Activated CD4-positive, alpha-beta memory T cell treated with anti-CD3 and anti-CD28 coated beads for 36 hours (primary cell): ENCODE data around the gene RBM39. TPM values are rescaled to one million over a fixed set of nuclear protein-coding genes. Genes with fewer than 3 reads are reported as not detected.
"Not testable (repeated sequence)": the region's sequence is repeated elsewhere in the genome, so short reads cannot be mapped to it uniquely, and the experiment has no call there.

ENCODE experiments used
- CTCF ChIA-PET: fragments of 350-600 bp; sonication (Branson Sonifier 250); formaldehyde crosslinking; loops from one replicate; lab custom pipeline; 2021; ENCODE audit warnings: antibody characterized with exemption, inconsistent platforms; lab: Charles Lee
- POLR2A ChIA-PET: fragments of 350-600 bp; sonication (Branson Sonifier 250); formaldehyde crosslinking; loops from one replicate; lab custom pipeline; 2021; ENCODE audit warnings: antibody characterized with exemption; lab: Charles Lee
- DNase-seq: peaks from one replicate; pipeline ENCODE4 v3.0.0-alpha.2; 2020
- H3K27ac Mint-ChIP-seq: one replicate; pipeline ENCODE4 v1.8.0; 2021; ENCODE audit warnings: mixed read lengths
- H3K27me3 Mint-ChIP-seq: one replicate; pipeline ENCODE4 v1.8.0; 2021; ENCODE audit warnings: mixed read lengths
- H3K36me3 Mint-ChIP-seq: one replicate; pipeline ENCODE4 v1.8.0; 2021; ENCODE audit warnings: mixed read lengths
- H3K4me1 Mint-ChIP-seq: one replicate; pipeline ENCODE4 v1.8.0; 2021; ENCODE audit warnings: low read depth, mixed read lengths
- H3K4me3 Mint-ChIP-seq: one replicate; pipeline ENCODE4 v1.8.0; 2021; ENCODE audit warnings: mild to moderate bottlenecking, mixed read lengths
- H3K9me3 Mint-ChIP-seq: one replicate; pipeline ENCODE4 v1.8.0; 2021; ENCODE audit warnings: mixed read lengths
- intact Hi-C: fragments of 100-400 bp; cut with micrococcal nuclease; formaldehyde crosslinking; loops from one replicate; pipeline ENCODE4 v1.15.1; 2023
- total RNA-seq, 2 experiments: library from RNA; stranded (reverse); gene quantifications; one replicate each; pipeline ENCODE4 v1.2.3, GENCODE V29; 2021

RBM39 gene
- total RNA-seq, 2 experiments from 2014 or later = 243 to 259 TPM

DNA sequence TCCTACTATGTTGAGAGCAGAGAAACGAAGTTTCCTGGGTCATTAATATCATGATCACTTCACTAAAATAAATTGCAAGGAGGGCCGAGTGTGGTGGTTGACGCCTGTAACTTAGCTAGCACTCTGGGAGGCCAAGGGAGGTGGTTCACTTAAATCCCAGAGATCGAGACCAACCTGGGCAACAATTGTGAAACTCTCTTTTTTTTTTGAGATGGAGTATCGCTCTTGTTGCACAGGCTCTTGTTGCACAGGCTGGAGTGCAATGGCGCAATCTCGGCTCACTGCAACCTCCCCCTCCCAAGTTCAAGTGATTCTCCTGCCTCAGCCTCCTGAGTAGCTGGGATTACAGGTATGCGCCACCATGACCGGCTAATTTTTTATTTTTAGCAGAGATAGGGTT is 28.9 kb downstream of the RBM39 start:
- Mint-ChIP-seq H3K36me3 (peaks cover 61% of the 10 kb centered on the region), H3K4me1 (peaks cover 62% of the 10 kb centered on the region), H3K27ac (peak overlapping the region; percentile 55)
- H3K9me3 Mint-ChIP-seq, H3K4me3 Mint-ChIP-seq, CTCF ChIA-PET, H3K27me3 Mint-ChIP-seq, intact Hi-C loops, DNase-seq: not testable (repeated sequence)
- POLR2A ChIA-PET = interaction anchor here (0.6 to 4.8 kb wide), 3 partner anchors 11 to 1148 kb away, joined by 3 to 27 read pairs (median 3); no protein-coding TSS in a partner anchor

DNA sequence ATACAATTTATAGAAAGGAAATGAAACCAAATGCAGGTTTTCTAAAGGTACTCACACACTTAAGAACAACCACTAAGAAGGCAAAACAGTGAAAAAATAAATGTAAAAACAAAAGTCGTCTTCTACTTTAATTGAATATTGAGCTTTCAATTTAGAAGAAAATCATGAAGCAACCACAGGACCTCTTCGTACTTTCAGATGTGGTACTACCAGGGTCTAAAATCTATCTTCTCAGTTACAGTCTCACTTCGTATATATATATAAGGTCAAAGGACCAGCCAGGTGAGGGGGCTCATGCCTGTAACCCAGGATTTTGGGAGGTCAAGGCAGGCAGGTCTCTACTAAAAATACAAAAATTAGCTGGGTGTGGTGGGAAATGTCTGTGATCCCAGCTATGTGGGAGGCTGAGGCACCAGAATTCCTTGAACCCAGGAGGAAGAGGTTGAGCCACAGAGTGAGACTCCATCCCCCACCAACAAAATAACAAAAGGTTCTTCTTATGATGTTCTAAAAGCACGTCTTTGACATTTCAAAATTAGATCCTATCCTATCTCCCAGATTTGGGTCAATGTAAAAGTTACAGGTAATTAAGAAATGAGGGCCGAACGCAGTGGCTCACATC is 30.4 kb downstream of the RBM39 start:
- Mint-ChIP-seq H3K4me3 (peak overlapping the region; percentile 28), H3K4me1 (peaks cover 56% of the 10 kb centered on the region), H3K27ac (peak overlapping the region; percentile 83), H3K9me3 (no peaks in the 10 kb centered on the region), H3K27me3 (no peaks in the 10 kb centered on the region), H3K36me3 (peaks cover 56% of the 10 kb centered on the region)
- intact Hi-C loops = loop anchor here (2.0 kb wide), 2 partner anchors 31 to 51 kb away; partner anchors contain the start of gene RBM39
- CTCF ChIA-PET = interaction anchor here (0.8 to 1.6 kb wide), 5 partner anchors 8 to 31 kb away, joined by 3 to 7 read pairs (median 5); partner anchors contain the start of genes NFS1, RBM39 and ROMO1
- no peak for DNase-seq
- POLR2A ChIA-PET = interaction anchor here (1.0 to 4.8 kb wide), 8 partner anchors 8 to 242 kb away, joined by 3 to 27 read pairs (median 7); partner anchors contain the start of genes PHF20, RBM39 and SCAND1

- no peak overlapping the region for H3K4me3 Mint-ChIP-seq
- no peak for DNase-seq
- no peaks in the 10 kb centered on the region for H3K9me3 Mint-ChIP-seq
- ChIA-PET POLR2A (interaction anchor here (0.8 to 4.8 kb wide), 8 partner anchors 9 to 61 kb away, joined by 3 to 27 read pairs (median 7); partner anchors contain the start of genes PHF20 and RBM39), CTCF (interaction anchor here (0.8 to 1.6 kb wide), 5 partner anchors 9 to 31 kb away, joined by 3 to 7 read pairs (median 5); partner anchors contain the start of genes NFS1, RBM39 and ROMO1)
- intact Hi-C loops = loop anchor here (2.0 kb wide), 2 partner anchors 32 to 50 kb away; partner anchors contain the start of gene RBM39
- H3K27me3 Mint-ChIP-seq = no peaks in the 10 kb centered on the region
- peaks cover 56% of the 10 kb centered on the region for H3K4me1 Mint-ChIP-seq
- peak overlapping the region; percentile 83 for H3K27ac Mint-ChIP-seq
- H3K36me3 Mint-ChIP-seq = peaks cover 54% of the 10 kb centered on the region
These were observed 31.0 kb downstream of the RBM39 start for GRCh38 chr20:35710884-35711587.

- no peaks in the 10 kb centered on the region for H3K9me3 Mint-ChIP-seq
- CTCF ChIA-PET = interaction anchor here (0.9 to 1.5 kb wide), 2 partner anchors 32 to 46 kb away, joined by 3 to 7 read pairs; partner anchors contain the start of genes CPNE1, RBM12 and RBM39
- no peak for DNase-seq
- H3K27me3 Mint-ChIP-seq = no peaks in the 10 kb centered on the region
- H3K4me3 Mint-ChIP-seq = no peak overlapping the region
- intact Hi-C loops = loop anchor here (2.0 kb wide), 2 partner anchors 33 to 49 kb away; partner anchors contain the start of gene RBM39
- peaks cover 56% of the 10 kb centered on the region for H3K36me3 Mint-ChIP-seq
- peak overlapping the region; percentile 23 for H3K27ac Mint-ChIP-seq
- POLR2A ChIA-PET = interaction anchor here (0.8 kb wide), 1 partner anchor 29 kb away, joined by 3 read pairs; no protein-coding TSS in a partner anchor
- peaks cover 50% of the 10 kb centered on the region for H3K4me1 Mint-ChIP-seq
These were observed 32.0 kb downstream of the RBM39 start for GRCh38 chr20:35710039-35710438.

- intact Hi-C loops = no loop called here
- no peaks in the 10 kb centered on the region for H3K9me3 Mint-ChIP-seq
- peaks cover 53% of the 10 kb centered on the region for H3K4me1 Mint-ChIP-seq
- CTCF ChIA-PET = interaction anchor here (0.9 kb wide), 1 partner anchor 45 kb away, joined by 3 read pairs; the partner anchor contains the start of genes CPNE1 and RBM12
- H3K27ac Mint-ChIP-seq = peak overlapping the region; percentile 61
- no peak overlapping the region for H3K4me3 Mint-ChIP-seq
- POLR2A ChIA-PET = interaction anchor here (0.7 kb wide), 1 partner anchor 33 kb away, joined by 3 read pairs; no protein-coding TSS in a partner anchor
- H3K27me3 Mint-ChIP-seq = no peaks in the 10 kb centered on the region
- DNase-seq = no peak
- H3K36me3 Mint-ChIP-seq = peaks cover 61% of the 10 kb centered on the region
These were observed 32.8 kb downstream of the RBM39 start for GRCh38 chr20:35709259-35709658.

- Mint-ChIP-seq H3K36me3 (peaks cover 65% of the 10 kb centered on the region), H3K4me3 (no peak overlapping the region), H3K27me3 (no peaks in the 10 kb centered on the region), H3K4me1 (peaks cover 49% of the 10 kb centered on the region), H3K27ac (no peak overlapping the region), H3K9me3 (no peaks in the 10 kb centered on the region)
- ChIA-PET POLR2A (no interaction called here), CTCF (no interaction called here)
- DNase-seq = no peak
- intact Hi-C loops = no loop called here
These were observed 33.6 kb downstream of the RBM39 start for GRCh38 chr20:35708502-35708901.

GRCh38 chr20:35706591-35707529 is 35.2 kb downstream of the RBM39 start:
- CTCF ChIA-PET, H3K9me3 Mint-ChIP-seq, H3K27ac Mint-ChIP-seq, DNase-seq, H3K27me3 Mint-ChIP-seq, intact Hi-C loops, H3K4me3 Mint-ChIP-seq, POLR2A ChIA-PET: not testable (repeated sequence)
- Mint-ChIP-seq H3K4me1 (peaks cover 44% of the 10 kb centered on the region), H3K36me3 (peaks cover 69% of the 10 kb centered on the region)

GRCh38 chr20:35705894-35706293 is 36.2 kb downstream of the RBM39 start:
- CTCF ChIA-PET = interaction anchor here (1.7 kb wide), 1 partner anchor 25 kb away, joined by 6 read pairs; no protein-coding TSS in a partner anchor
- DNase-seq, POLR2A ChIA-PET, H3K27me3 Mint-ChIP-seq, H3K27ac Mint-ChIP-seq, H3K9me3 Mint-ChIP-seq, H3K4me3 Mint-ChIP-seq, intact Hi-C loops: not testable (repeated sequence)
- H3K36me3 Mint-ChIP-seq = peaks cover 64% of the 10 kb centered on the region
- peaks cover 40% of the 10 kb centered on the region for H3K4me1 Mint-ChIP-seq

DNA sequence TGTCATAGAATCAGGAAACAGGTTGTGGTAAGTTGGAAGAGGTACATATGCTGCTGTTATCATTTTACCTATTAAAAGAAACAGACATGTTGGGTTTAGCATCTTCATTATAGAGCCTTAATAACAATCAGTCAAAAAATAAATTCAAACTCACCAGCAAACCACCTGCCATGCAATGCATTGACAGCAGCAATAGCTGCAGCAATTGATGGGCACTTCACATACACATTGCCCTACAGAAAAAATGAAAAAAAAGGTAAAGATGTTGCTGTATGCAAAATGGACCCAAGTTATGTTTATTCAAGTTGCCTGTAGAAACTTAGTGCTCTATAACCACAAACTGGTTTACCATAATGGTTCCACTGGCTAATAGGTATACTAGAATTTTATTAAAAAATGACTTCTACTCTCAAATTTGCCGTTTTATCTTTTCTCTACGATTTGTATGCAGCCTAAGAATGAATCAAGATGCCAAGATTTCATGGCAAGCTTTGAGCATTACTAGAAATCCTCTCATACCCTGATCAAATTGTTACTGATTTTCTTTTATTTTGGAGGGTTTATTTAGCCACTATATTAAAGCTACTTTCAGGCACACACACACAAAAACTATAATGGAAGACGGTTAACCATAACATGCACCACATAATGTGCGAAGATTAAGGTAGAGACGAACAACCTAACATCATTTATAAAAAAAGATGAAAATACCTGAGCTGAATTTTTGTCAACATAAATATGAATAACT is 37.4 kb downstream of the RBM39 start:
- intact Hi-C loops = no loop called here
- Mint-ChIP-seq H3K27me3 (no peaks in the 10 kb centered on the region), H3K9me3 (no peaks in the 10 kb centered on the region), H3K27ac (no peak overlapping the region), H3K4me3 (no peak overlapping the region), H3K4me1 (peaks cover 44% of the 10 kb centered on the region), H3K36me3 (peaks cover 56% of the 10 kb centered on the region)
- DNase-seq = no peak
- ChIA-PET POLR2A (interaction anchor here (1.2 to 5.1 kb wide), 3 partner anchors 8 to 38 kb away, joined by 5 to 27 read pairs (median 13); partner anchors contain the start of gene RBM39), CTCF (interaction anchor here (1.7 kb wide), 1 partner anchor 26 kb away, joined by 6 read pairs; no protein-coding TSS in a partner anchor)

DNA sequence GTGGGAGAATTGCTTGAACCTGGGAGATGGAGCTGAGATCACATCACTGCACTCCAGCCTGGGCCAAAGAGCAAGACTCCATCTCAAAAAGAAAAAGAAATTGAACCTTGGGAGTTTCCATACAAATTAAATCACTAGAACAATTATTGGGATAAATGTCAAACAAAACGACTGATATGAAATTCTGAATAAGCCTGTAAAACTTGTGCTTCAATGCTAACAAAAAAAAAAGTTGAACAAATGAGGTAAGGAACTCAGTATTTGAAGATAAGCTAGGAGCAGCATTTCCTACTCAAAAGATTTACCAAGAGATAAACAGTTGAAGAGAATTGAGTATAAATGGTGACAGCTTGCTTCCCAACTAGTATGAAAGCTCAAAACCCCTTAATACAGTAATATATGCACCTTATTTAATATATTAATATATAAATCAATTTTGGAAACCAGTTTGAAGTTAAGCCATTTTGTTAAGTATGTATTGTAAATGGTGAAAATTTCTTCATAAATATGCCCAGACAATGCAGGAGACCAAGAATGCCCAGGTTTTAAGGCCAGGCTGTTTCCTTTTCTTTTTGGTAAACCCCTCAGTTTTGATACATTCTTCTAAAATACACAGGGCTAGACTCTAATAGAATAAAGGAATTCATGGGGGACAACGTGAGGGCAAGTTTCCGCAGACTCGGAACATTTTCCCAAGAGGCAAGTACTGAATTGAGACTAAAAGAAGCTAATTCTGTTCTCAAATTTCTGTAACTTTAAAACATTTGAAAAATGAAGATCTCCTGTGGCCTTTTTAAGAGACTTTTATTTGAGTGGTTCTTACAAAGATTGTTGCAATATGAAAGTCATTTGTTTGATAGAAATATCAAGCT is 39.0 kb downstream of the RBM39 start:
- POLR2A ChIA-PET = interaction anchor here (0.6 to 5.3 kb wide), 10 partner anchors 10 to 251 kb away, joined by 3 to 44 read pairs (median 4); partner anchors contain the start of genes RBM39 and SCAND1
- Mint-ChIP-seq H3K4me3 (no peak overlapping the region), H3K27me3 (no peaks in the 10 kb centered on the region), H3K9me3 (no peaks in the 10 kb centered on the region), H3K36me3 (peaks cover 56% of the 10 kb centered on the region), H3K4me1 (peaks cover 45% of the 10 kb centered on the region), H3K27ac (peak overlapping the region; percentile 67)
- CTCF ChIA-PET = interaction anchor here (0.9 to 1.5 kb wide), 2 partner anchors 36 to 240 kb away, joined by 3 to 9 read pairs; no protein-coding TSS in a partner anchor
- intact Hi-C loops = no loop called here
- no peak for DNase-seq
